Activated effector memory CD4-positive, alpha-beta T cell treated with anti-CD3 and anti-CD28 coated beads, Interleukin-2, amount 50 U/mL, for 16 hours (primary cell): ENCODE data around the gene MRGPRX2.

Experiments
- DNase-seq: peaks from one replicate; pipeline ENCODE4 v3.0.0-alpha.2; 2020

The MRGPRX2 gene

DNA sequence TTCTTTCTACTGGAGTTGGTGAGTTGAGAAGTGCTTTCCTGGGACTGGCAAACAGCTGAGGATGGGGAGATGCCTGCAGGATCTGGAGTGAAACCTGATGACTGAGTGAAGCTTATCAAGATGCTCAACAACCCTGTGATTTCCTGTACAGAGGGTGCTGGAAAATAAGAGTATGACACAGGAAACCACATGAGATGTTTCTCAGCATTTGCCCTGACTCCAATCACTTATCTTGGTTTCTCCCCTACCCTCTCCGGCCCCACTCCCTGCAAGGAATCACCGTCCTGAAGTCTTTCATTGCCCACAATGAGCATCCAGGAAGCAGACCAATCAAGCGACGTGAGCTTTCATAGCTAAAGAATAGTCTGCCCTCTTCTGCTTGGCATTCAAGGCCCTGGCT lies at the start of gene MRGPRX2:
Gene MRGPRX2, minus strand, starts transcription at position 89 of the 400 bp plus-strand sequence. CDS start 4,315 bp downstream, outside the sequence.
- DNase-seq, result no peak

DNA sequence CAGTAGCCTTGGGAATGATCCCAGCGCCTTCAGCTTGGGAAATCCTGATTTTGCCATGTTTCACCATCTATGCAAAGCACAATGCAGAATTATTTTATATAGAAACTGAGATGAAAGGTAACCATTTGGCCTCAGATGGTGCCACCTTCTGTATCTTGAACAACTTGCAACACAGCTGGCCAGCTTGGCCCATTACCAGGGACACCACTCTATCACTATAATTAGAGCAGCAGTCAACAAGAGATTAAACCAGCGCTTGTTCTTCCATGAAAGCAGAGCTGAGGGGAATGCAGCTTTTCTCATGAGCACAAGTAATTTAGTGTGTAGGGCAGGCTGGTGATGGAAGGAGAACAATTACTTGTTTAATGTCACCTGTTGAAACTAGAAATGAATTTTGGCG lies 49.8 kb upstream of the MRGPRX2 start:
- no peak for DNase-seq

DNA sequence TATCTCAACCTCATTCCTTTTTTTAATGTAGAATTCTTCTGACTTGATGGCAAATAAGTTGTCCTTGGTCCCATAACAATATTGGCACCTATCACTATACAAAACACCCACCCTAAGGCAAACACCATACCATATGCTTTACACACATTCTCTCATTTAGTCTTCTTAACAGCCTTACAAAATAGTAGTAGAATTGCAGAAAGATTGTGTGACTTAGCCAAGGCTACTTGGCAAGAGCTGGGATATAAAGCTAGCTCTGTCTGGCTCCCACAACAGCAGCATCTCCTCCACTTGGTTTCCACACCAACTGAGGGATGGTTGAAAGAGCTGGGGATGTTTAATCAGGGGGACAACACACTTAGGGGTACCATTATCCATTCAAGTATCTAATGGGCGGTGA lies 46.6 kb upstream of the MRGPRX2 start:
- no peak for DNase-seq

DNA sequence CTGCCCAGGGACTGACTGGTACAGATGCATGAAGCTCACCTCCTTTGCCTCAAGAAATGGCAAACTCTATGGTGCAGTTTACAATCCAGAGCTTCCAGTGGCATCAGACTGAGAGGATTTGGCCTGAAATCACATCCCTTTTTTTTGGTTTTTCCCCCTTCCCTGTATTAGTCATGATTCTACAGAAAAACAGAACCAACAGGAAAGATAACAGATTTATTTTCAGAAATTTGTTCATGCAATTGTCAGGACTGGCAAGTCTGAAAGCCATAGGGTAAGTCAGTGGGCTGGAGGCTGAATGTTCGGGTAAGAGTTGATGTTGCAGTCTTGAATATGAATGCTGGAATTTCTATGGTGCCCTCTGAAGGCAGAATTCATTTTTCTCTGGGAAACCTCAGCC lies 44.5 kb upstream of the MRGPRX2 start:
- no peak for DNase-seq

DNA sequence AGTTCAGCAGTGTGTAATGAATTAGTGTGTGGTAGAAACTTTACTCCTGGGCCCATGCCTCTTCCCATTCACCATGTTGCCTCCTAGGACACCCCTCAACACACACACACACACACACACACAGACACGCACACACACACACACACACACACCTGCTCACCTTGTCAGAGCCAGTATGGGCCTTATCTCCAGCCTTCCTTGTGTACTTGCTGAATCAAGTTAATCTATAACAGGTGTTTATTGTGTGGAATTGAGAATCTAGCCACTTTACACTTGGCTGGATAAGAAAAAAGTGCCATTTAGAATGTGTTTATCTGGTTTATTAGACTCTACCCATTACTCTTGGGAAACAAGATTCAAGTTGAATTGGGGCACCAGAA lies 42.0 kb upstream of the MRGPRX2 start:
- no peak for DNase-seq

DNA sequence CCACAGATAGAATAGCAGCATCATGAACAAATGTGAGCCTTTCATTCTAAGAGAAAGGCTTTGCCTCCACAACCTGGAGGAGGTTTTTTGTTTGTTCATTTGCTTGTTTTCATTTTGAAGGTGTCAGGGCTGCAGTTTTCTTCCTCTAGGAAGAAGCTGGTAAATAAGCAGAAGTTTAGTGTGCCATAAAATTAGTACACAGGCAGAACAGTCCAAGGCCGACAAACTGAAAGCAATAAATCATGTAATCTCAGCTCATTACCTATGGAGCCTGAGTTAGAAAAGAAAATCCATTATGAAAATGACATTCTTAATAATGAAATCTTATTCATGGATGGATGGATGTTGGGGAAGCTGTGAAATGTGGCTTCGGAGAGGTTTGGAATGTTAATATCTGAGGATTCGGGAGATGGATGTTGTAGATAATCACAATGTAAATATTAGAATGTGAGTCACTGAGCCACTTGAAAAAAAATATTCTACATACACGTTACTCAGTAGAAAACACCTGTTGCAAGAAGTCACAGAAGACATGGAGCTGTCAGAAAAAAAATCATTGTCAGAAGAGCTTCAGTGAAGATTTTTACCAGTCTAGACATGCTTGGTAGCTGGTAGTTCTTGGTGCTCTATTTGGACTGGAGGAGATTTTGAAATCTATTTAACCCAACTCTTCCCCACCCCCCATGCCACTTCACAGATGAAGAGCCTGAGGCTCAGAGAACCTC lies 41.4 kb upstream of the MRGPRX2 start:
- DNase-seq, result no peak

DNA sequence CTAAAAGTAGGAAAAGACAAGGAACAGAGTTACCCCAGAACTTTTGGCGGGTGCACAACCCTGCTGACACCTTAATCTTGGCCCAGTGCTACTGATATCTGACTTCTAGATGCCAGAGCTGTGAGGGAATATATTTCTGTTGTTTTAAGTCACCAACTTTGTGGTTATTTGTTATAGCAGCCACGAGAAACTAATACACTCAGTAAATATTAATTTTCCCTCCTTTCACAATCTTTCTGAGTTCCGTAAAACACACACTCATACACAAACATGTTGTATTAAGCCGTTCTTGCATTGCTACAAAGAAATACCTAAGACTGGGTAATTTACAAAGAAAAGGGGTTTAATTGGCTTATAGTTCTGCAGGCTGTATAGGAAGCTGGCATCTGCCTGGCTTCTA lies 40.4 kb upstream of the MRGPRX2 start:
- no peak for DNase-seq

DNA sequence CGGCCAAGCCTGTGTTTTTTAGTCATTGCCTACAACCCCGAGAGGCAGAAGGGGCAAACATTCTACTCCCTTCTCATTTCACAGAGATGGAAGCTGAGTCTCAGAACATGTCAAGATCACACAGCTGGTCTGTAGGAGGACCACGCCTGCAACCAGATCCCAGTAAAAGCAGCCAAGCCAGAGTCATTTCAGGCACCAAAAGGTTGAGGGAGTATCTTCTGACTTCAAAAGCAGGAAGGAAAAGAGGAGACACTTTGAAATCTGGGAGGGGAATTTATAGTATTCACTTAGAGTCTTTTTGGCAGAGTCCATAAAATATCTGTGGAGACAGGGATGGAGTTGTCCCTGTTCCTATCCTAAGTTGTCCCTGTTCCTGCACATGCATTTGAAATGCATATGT lies 38.6 kb upstream of the MRGPRX2 start:
- no peak for DNase-seq

DNA sequence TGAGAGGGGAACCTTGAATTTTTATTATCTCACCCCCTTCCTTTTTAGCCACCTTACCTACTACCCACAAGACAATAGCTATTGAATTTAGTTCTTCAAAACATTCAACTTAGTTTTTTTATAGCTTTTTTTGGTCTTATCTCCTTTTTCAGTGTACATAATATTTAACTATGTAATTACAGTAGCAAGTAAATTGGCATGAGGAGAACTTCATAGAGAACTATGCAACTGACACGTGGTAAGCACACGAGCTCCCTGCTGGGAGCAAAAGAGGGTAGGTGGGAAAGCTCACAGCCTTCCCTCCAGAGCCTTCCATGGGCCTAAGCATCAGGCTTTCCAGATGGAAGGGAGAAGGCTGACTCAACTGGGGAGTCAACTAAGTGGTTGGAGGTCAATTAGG lies 34.3 kb upstream of the MRGPRX2 start:
- no peak for DNase-seq

DNA sequence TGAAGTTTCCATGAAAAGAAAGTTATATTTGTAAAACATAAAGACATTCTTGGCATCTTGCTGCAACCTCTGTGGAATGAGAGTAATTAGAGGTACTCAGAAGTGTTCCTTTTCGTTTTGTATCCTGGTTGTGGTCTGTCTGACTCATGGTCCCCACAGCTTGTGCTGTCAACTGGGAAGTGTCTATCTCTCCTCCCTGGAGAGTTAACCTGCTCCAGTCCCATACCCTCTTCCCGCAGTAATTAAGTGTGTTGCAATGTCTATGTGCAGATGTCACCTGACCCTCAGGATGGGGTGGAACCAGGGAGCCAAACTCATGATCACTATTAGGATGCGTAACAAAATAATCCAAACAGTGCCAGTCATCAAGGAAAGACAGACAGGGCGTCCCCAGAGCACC lies 33.5 kb upstream of the MRGPRX2 start:
- no peak for DNase-seq

DNA sequence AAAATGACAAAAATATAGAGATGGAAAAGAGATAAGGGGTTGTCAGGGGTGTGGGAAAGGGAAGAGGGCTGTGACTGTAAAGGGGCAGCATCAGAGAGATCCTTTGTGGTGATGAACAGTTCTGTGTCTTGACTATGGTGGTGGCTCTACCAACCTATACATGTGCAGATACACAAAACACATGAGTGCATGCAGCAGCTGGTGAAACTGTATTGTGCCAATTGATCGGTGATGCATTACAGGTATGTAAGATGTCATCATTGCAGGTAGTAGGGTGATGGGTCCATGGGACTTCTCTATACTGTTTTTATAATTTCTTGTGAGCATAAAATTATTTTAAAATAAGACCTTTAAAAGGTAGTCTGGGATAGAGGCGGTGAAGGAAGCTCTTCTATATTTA lies 32.3 kb upstream of the MRGPRX2 start:
- no peak for DNase-seq

DNA sequence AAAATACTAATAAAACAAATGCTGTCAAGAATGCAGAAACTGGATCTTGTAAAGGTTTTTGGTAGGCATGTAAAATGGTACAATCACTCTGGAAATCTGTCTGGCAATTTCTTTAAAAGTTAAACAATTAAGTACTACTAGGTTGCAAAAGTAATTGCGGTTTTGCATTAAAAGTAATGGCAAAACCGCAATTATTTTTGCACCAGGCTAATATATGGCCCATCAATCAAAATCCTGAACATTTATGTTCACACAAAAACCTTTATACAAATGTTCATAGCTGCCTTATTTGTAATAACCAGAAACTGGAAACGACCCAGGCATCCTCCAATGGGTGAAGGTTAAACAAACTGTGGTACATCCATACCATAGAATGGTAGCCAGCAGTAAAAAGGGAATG lies 31.8 kb upstream of the MRGPRX2 start:
- DNase-seq, result no peak

DNA sequence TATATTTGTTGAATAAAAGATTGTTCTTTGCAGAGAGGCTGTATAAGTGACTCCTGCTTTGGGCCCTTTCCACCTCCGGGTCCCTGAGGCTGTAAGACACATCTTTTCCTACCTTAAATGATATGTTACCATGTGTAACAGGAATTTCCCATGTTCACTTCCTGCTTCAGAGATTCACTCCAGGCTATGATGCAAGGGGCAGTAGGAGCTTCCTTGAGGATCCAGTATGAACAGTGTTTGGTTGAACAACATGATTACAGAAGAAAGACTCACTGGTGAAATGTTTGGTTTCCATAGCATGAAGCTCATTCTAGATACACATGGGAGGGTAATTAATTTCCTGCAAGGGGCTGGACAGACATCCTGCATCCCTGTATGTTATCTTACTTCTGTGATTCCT lies 30.8 kb upstream of the MRGPRX2 start:
- DNase-seq, result no peak

DNA sequence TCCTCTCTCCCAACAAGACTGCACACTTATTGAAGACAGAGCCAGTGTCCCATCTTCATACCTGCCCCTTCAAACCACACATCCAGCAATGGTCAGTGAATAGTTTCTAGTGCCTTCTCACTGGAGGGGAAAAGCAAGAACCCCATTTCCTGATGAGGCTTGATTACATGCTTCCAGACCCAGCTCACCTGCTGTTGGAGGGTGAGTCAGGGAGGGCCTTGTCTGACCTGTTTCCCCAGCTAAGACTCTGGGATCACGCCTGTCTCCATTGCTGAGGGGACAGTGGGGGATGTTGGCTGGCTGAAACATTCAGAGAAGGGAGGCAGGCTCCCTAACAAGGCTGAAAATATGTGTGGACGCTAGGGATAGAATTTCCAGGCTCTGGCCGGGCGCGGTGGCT lies 28.9 kb upstream of the MRGPRX2 start:
- no peak for DNase-seq

DNA sequence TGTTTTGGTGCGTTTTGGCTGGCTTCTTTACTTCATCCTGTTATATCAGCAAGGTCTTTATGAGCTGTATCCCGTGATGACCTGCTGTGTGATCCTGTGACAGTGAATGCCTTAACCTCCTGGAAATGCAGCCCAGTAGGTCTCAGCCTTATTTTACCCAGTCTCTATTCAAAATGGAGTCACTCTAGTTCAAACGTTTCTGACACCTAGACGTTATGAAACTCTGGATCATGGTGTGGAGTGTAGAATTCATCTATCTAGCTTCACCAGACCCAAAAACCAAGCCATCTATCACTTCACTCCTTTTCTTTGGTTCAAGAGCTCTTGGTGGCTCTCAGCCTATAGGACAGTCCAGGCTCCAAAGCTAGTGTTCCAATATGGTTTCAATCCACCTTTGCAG lies 28.3 kb upstream of the MRGPRX2 start:
- no peak for DNase-seq

DNA sequence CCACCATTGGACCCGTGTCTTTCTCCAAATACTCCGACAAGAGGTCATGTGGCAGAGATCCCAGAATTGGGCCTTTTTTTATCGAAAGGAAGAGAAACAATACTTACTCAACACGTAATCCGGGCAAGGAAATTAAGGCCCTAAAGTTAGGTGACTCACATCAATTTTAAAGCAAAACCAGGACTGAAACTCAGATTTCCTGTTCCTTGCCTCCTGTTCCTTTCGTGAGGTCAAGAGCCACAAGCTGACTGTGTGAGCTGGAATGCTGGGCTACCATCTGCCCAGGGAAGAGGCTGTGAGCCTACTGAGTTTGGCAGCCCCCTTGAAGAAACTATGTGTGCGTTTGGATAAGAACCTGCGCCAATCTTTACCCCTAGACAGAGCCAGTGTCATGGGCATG lies 27.1 kb upstream of the MRGPRX2 start:
- DNase-seq, result no peak

DNA sequence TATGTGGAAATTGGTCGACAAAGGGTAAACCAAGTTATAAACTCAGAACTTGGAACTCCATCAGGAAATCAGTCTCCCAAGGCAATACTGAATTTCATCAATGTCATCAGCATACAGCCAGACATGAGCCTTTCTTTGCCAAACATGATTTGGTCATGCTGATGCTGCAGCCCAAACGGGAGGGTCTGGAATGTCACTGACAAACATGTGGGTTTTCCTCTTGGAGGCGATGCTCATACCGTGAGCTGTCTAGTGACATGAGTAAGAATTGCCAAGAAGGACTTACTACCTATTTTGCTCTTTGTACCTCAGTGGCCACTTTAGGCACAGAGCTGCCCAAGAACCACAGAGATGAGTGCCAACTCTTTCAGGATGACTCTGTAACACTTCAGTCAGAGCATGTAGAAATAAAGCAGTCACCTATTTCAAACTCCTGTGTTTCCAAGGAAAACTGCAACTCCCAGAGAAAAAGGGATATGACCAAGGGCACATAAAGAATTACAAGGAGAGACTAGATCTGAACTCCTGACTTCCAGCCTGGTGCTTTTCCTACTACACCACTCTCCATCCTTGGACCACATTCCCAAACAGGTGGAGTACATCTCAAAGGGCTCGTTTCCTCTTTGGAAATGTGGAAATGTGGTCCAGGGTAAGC lies 24.3 kb upstream of the MRGPRX2 start:
- no peak for DNase-seq

DNA sequence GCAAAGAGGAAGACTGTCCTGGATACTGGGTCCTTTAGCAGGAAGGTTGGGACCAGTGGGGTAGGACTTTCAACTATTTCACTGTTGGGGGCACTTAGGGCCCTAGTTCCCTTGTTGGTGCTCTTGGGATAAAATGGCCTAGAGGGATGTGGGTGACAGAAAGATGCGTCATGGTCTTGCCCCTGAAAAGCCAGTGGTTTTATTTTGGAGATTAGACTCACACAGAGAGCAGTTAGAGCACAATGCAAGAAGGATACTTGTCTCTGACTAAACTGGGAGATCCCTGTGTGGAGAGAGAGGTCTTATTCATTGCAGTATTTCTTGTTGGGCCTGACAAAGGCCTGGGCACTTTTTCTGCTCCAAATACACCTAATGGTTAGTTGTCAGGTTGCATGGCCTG lies 22.6 kb upstream of the MRGPRX2 start:
- no peak for DNase-seq

DNA sequence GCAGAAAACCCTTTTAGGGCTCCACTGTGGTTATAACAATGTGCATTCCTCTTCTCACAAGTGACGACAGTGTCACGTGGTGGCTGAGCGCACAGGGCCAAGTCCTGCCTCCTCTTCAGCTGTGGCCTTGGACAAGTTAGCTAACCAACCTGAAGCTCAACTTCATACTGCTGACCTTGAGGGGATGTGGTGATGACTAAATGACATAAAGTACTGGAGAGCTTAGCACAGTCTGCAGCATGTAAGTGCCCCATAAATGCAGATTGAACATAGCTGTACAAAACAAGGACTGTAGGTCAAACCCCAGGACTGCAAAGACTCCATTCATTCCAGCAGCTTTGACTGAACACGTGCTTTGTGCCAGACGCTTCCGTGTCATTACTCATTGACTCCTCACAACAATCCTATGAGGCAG lies 20.1 kb upstream of the MRGPRX2 start:
- DNase-seq, result no peak

DNA sequence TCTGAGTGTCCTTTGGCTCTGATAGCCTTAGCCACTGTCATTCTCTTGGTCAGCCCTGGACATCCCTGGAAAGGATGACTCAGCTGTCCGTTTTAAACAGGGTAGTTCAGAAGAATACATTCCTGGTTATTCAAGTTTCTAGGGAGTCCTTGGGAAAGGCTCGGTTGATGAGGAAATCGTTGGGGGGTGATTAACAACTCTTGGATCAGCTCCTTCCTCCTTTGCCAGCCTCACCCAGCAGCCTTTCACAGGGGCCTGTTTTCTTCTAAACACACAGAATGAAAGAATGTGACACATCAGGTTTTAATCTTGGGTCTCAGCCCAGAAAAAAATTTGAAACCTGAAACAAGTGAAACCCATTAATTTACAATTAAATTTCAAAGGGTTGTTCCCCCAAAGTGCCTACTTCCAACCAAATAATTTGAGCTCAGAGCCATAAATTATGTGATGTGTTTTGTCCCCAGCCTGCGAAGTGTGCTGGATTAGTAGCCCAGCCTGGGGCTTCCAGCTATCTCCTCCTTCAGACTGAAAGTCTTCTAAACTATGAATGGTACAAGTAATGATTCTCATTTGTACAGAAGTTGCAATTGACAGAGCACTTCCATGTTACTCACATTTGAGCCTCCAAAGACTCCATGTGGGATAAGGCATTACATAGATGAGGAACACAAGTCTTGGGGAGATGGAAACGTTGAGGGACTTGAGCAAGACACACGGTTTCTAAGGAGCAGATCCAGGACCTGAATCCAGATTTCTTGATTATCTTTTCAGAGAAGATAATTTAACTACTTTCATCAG lies 19.3 kb upstream of the MRGPRX2 start:
- DNase-seq, result no peak

DNA sequence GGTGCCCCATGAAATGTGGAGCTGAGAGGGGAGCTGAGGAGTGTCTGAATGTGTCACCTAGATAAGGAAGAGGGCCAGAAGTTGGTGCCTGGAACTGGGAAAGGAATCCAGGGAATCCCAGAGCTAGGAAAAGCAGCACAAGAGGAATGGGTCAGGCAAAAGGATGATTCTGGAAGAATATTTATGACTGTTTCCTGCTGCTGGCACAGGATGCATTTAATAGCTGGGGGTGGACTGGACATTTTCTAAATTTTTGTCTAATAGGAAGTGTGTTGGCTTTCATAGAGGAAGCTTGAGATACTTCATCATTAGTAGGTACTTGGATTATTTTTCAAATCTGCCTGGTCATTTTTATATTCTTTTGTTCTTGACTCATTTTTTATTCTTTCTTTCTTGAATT lies 17.4 kb upstream of the MRGPRX2 start:
- DNase-seq, result no peak

DNA sequence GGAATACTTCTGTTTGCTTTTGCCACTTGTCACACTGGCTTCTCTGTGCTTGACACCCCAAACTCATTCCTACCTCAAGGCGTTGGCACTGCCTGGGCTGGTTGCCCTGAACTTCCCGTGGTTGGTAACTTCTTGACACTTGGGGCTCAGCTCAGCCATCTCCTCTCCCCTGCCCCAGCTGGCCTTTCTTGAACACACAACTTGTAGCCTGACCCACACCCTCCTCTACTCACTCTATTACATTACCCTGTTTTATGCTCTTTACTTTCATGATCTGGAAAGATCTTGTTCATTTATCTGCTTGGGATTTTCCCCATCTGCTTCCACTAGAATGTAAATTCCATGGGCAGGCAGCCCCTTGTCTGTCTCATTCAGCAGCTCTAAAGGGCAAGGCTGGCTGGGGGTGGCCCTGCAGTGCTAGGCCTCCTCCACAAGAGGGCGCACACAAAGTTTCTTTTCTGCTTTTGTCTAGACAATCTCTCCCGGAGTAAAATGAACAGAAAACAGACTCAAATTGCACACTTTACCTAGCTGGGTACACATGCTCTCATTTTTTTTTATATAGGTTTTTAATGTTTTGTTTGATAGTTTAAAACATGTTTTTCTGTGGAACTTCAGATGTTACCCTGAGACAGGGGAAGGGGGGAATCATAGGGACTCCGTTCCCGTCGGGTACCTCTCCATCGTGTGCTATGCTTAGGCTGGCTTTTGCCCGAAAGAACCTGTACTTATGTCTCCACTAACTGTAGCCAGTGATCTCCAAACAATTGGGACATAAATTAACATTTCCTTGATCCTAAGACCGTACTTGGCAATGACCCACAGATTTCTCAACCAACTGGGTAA lies 16.4 kb upstream of the MRGPRX2 start:
- DNase-seq, result peak; percentile 86

DNA sequence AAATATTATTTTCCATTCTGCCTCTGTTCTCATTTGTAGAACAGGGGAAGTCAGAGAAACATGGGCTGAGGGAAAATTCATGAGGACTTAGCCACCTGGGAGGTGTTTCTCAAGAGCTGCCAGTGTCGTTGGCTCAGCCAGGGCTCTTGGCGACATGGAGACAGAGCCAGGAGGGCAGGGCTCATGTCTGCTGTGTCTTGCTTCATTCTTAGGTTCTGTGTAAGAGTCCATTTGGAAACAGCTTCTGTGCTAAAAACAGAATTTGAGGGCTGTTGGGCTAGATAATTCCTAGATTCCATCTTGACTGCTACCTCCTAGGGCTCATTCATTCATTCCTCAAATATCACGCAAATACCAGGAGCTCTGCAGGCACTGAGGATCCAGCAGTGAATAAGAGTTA lies 15.1 kb upstream of the MRGPRX2 start:
- no peak for DNase-seq
